Measurements from ENCODE around the gene TP53RK.

GRCh38 chr20:46690219-46691106, 1.2 kb upstream of the TP53RK start:
- TF ChIP-seq CTCF (IDR thresholded peaks at IDR 0.05) (no peak), POLR2A (IDR thresholded peaks at IDR 0.05) (no peak)

Data from Peyer's patch (tissue), 4 donors.